HG02623 (cell line): ENCODE data around the gene PRDX3.
A peak's percentile ranks its signal among the peaks of the same experiment; 100 is the strongest.

Experiments
- ATAC-seq: cut with Tn5 transposase; IDR thresholded peaks from one replicate; pipeline ENCODE4 v1.9.1; 2021; ENCODE audit warnings: moderate library complexity; ENCODE audit not compliant: unreplicated experiment

Gene PRDX3

DNA sequence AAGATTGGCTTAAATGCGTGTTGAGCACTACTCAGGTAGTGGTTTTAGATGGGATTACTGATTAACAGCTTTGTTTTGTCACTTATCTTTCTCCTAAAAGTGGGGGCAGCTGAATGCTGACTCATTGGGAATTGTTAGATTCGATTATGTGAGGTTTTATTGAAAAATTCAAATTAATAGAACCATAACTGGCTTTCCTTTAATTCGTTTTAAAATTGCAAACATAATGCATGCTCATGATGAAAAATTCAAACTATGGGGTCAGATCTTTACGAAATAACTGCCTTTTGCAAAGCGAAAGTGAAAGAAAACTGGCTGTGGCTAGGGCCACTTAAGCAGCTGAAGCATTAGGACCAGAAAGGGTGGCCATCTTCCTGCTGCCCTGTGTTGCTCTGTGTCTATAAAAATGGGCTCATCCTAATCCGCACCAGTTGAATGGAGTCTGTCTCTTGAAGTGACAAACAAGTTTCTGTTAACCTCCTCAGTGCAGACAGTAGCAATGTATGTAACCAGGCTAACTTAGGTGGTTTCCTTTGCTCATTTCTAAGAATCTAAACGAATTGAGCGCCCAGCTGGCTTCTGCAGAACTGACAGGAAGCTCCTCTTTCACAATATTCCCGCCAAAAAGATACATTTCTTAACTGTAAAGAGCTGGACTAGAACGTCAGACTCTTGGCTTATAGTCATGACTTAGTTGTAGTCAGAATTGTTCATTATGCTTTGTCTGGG, 46.9 kb downstream of the PRDX3 start:
- ATAC-seq: no peak

DNA sequence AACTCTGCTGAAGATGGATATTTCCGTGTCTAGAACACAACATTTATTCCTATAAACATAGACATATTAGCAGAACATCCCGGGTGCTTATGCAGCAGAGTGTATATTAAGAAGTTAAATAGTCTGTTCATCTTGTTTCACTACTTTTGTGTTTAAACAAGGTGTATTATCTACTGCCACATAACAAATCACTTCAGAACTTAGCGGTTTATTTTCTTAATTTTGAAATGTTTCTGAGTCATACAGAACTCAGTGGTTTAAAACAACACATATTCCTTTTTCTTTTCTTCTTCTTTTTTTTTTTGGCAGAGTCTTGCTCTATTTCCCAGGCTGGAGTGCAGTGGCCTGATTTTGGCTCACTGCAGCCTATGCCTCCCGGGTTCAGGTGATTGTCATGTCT, 48.9 kb downstream of the PRDX3 start:
- ATAC-seq: no peak

DNA sequence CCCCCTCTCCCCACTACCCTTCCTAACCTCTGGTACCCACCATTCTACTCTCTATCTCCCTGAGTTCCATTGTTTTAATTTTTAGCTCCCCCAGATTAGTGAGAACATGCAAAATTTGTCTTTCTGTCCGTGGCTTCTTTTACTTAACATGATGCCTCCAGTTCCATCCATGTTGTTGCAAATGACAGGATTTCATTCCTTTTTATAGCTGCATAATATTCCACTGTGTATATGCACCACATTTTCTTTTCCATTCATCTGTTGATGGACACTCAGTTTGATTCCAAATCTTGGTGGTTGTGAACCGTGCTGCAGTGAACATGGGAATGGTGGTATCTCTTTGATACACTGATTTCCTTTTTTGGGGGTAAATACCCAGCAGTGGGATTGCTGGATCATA, 52.7 kb downstream of the PRDX3 start:
- no peak for ATAC-seq

DNA sequence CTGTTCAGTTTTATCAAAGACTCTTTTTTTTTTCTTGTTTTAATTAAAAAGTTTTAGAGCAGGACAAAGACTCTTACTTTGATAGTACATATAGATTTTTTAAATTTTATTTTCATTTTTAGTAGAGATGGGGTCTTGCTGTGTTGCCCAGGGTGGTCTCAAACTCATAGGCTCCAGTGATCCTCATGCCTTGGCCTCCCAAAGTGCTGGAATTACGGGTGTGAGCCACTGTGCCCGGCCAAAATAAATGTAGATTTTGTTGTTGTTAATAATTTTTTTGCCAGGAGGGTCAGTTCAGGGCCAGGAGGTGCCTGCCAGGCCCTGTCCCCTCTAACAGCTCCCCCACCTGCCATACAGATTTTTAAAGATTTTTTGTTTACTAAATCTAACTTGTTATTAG, 57.7 kb downstream of the PRDX3 start:
- ATAC-seq: no peak

DNA sequence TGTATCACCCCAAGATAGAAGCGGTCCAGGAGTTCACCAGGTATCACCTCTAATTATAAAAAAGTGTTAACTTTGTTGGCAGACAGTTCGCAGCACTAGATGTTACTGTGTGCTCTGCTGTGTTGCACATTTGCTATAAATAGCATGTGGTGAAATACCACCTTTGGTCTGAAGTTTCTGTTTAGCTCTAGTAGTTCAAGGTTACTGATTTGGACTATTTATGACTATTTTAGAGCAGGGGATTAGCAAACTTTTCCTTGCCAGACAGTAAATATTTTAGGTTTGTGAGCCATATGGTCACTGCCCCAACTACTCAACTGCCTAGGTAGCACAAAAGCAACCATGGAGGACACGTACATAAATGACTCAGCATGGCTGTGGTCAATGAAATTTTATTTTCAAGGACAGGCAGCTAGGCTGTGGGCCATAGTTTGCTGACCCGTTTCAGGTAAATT, 58.2 kb downstream of the PRDX3 start:
- peak; percentile 77 for ATAC-seq

DNA sequence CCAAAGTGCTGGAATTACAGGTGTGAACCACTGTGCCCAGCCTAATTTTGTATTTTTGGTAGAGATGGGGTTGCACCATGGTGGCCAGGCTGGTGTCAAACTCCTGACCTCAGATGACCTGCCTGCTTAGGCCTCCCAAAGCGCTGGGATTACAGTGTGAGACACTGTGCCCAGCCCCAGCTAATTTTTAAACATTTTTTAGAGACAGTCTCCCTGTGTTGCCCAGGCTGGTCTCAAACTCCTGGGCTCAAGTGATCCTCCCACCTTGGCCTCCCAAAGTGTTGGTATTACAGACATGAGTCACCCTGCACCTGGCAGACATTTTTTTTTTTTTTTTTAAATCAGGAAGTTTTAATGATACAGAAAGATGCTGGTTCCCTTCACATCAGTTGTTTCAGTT, 59.2 kb downstream of the PRDX3 start:
- no peak for ATAC-seq

DNA sequence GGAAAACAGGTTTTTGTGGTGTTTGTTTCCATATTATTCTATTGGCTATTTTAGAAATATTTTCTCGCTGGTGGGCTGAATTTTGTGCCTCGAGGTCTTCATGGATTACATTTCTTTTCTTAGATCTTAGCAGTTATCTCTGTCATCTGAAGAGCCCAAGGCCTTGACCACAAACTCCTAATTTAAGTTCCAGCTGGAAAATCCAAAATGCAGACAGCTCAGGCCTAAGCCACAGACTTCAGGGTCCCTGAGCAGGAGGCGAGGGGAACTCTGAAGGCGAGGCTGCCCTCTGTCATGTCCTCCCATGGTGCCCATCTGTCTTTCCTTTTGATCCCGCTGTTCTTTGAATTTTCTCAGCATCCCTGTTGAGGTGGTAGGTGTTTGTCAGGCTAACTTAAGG, 60.4 kb downstream of the PRDX3 start:
- no peak for ATAC-seq
